Panc1 (cell line): ENCODE measurements around the gene SAPCD1.

ENCODE experiments used
- CTCF ChIP-seq: fragments of 450-650 bp; IDR thresholded peaks from 2 replicates; pipeline ENCODE4 v1.5.1; 2017; ENCODE audit warnings: mild to moderate bottlenecking
- POLR2AphosphoS5 ChIP-seq: IDR thresholded peaks from 2 replicates; pipeline ENCODE4 v1.6.1; 2012; ENCODE audit warnings: mild to moderate bottlenecking, low read depth, low read length, moderate library complexity
- REST ChIP-seq, 2 experiments: IDR thresholded peaks; 2 replicates each; pipeline ENCODE4 v1.6.1; 2011 to 2012; ENCODE audit warnings: low read depth in 2 of 2, control low read depth in 1 of 2, low read length in 1 of 2, mild to moderate bottlenecking in 1 of 2, moderate library complexity in 1 of 2; ENCODE audit not compliant: insufficient read depth in 1 of 2
- SIN3A ChIP-seq: IDR thresholded peaks from 2 replicates; pipeline ENCODE4 v1.6.1; 2012; ENCODE audit warnings: low read depth, mild to moderate bottlenecking, low read length, moderate library complexity, borderline replicate concordance; ENCODE audit not compliant: insufficient read depth

- TF ChIP-seq CTCF (no peak), POLR2AphosphoS5 (no peak; the same call in 1 of the 2 replicates), SIN3A (no peak), REST (IDR thresholded peaks at IDR 0.05; ENCODE audit: insufficient read depth in 1 of 2, low read depth in 2 of 2, low read length in 1 of 2) (no peak)
Observed at GRCh38 chr6:31732029-31732428, 30.4 kb upstream of the SAPCD1 start.
